Right lobe of liver (tissue), 6 donors: Measurements from ENCODE around the gene H6PD. TPM values are rescaled to one million over a fixed set of nuclear protein-coding genes. Genes with fewer than 3 reads are reported as not detected.
A peak's percentile ranks its signal among the peaks of the same experiment; 100 is the strongest.
"Not testable (repeated sequence)": the region's sequence is repeated elsewhere in the genome, so short reads cannot be mapped to it uniquely, and the experiment has no call there.

ENCODE experiments used
- ATAC-seq, 4 donors: fragments of 200-7000 bp; cut with Tn5 transposase; one replicate each; pipeline ENCODE4 v1.9.1; 2020; ENCODE audit warnings: mild to moderate bottlenecking in 4 of 4, moderate library complexity in 4 of 4
- DNase-seq, 3 donors: peaks; one replicate each; pipeline ENCODE4 v3.0.0-alpha.2; 2020
- H3K27ac ChIP-seq, 3 donors: fragments of 200-600 bp; one replicate each; pipeline ENCODE4 v1.8.0; 2022
- H3K27me3 ChIP-seq, 2 donors: fragments of 200-600 bp; one replicate each; pipeline ENCODE4 v1.8.0; 2022
- H3K36me3 ChIP-seq, 4 donors: fragments of 200-600 bp; sonication (generic) in 1 of 4; one replicate each; pipeline versions ENCODE4 v1.5.1 to v1.8.0; 2017 to 2022; ENCODE audit warnings: control low read depth in 1 of 4
- H3K4me1 ChIP-seq, 4 donors: fragments of 200-600 bp; sonication (generic) in 1 of 4; one replicate each; pipeline versions ENCODE4 v1.5.1 to v1.8.0; 2017 to 2022; ENCODE audit warnings: control low read depth in 1 of 4
- H3K4me3 ChIP-seq, 3 donors: fragments of 200-600 bp; one replicate each; pipeline ENCODE4 v1.8.0; 2022
- H3K9me3 ChIP-seq, 4 donors: fragments of 200-600 bp; sonication (generic) in 1 of 4; one replicate each; pipeline versions ENCODE4 v1.5.1 to v1.8.0; 2017 to 2022; ENCODE audit warnings: control low read depth in 1 of 4
- POLR2A ChIP-seq: fragments of 450-650 bp; IDR thresholded peaks from one replicate; pipeline ENCODE4 v1.6.1; 2017; ENCODE audit warnings: antibody characterized with exemption, mild to moderate bottlenecking
- WGBS: methylation state at CpG from one replicate; pipeline ENCODE4 v1.1.6; 2018; ENCODE audit warnings: low coverage, low lambda C conversion rate; ENCODE audit not compliant: insufficient coverage; ENCODE audit errors: missing lambda C conversion rate; 5-methylcytosine and 5-hydroxymethylcytosine counted together
- intact Hi-C, 2 donors: fragments of 100-400 bp; cut with DNase I; formaldehyde crosslinking; loops; one replicate each; pipeline versions ENCODE4 v1.11.2 to v1.14.1; 2022
- total RNA-seq, 6 experiments: library from RNA; depleted of rRNA in 2 of 6; stranded (reverse); fragments of >200 nt in 2 of 6; fragmentation: NEBNext Ultra II Directional in 3 of 6; extraction: Animal tissue kit (Norgen Biotek cat#: 25700) in 3 of 6; gene quantifications; one replicate each; pipeline versions ENCODE4 v1.1.0 to v1.2.4, GENCODE V29; 2016 to 2023
- TF ChIP-seq, protein P1 (sequence below), 4 donors: fragments of 200-600 bp in 3 of 4; fragments of 450-650 bp in 1 of 4; IDR thresholded peaks; one replicate each; pipeline versions ENCODE4 v1.5.1 to v1.8.0; 2016 to 2022; ENCODE audit warnings: antibody characterized with exemption in 4 of 4, mild to moderate bottlenecking in 2 of 4
- donor health status: DM: no; HTN: yes; CAD: no.
- donor health status: DM: no; HTN: no; CAD: no.
- donor health status: DM: no; HTN: no; CAD: no.
- donor health status: DM: no; HTN: yes; CAD: no.
- donor health status: DM: no; HTN: yes; CAD: no.

The H6PD gene
- total RNA-seq, 6 experiments from 2014 or later: 102 to 158 (median 120) TPM

DNA sequence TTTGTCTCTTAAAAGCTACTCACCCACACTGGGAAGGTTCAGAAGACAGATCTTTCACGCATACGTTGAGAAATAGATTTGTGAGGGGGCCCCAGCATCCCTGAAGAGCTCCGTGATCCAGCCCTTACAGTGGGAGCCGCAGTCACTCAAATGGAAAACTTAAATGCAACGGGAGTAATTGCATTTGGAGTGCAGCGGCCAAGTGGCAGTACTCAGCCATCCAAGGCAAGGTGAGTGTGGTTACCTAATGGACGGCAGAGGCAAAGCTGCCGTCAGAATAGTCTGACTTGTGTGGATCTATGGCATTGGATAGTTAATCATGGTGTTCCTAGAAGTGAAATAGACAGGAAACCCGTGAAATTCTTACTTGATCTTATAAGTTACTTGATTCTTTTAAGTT, 63.3 kb downstream of the H6PD start:
- no peak overlapping the region for H3K4me3 ChIP-seq
- no peak for TF ChIP-seq POLR2A
- TF ChIP-seq, protein P1, sequence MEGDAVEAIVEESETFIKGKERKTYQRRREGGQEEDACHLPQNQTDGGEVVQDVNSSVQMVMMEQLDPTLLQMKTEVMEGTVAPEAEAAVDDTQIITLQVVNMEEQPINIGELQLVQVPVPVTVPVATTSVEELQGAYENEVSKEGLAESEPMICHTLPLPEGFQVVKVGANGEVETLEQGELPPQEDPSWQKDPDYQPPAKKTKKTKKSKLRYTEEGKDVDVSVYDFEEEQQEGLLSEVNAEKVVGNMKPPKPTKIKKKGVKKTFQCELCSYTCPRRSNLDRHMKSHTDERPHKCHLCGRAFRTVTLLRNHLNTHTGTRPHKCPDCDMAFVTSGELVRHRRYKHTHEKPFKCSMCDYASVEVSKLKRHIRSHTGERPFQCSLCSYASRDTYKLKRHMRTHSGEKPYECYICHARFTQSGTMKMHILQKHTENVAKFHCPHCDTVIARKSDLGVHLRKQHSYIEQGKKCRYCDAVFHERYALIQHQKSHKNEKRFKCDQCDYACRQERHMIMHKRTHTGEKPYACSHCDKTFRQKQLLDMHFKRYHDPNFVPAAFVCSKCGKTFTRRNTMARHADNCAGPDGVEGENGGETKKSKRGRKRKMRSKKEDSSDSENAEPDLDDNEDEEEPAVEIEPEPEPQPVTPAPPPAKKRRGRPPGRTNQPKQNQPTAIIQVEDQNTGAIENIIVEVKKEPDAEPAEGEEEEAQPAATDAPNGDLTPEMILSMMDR (IDR thresholded peaks at IDR 0.05): no peak
- peaks cover 0 to 2% (median 0%) of the 10 kb centered on the region in 4 donors for H3K36me3 ChIP-seq
- no peak overlapping the region for H3K27ac ChIP-seq
- no peak for ATAC-seq
- peaks cover 0 to 19% (median 7%) of the 10 kb centered on the region in 4 donors for H3K4me1 ChIP-seq
- intact Hi-C loops: no loop called here
- no peak for DNase-seq
- H3K9me3 ChIP-seq: no peaks in the 10 kb centered on the region
- 82% methylated on average over 9 of the region's 9 CpGs for WGBS
- H3K27me3 ChIP-seq: no peaks in the 10 kb centered on the region

DNA sequence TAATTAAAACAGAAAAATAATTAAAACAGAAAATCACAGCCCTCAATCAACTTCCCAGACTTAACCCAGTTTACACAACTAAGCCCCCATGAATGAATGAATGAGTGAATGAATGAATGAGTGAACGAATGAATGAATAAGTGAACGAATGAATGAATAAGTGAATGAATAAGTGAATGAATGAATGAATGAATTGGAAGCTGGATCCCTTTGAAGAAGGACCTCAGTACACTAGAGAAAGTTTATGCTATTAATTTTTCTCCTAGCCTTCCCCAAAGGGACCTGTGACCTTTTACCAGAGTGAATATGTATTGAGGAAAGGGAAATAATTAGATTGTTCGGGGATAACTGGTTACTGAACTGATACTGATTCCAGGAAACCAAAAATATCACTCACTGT, 63.7 kb downstream of the H6PD start:
- H3K36me3 ChIP-seq: peaks cover 0 to 2% (median 0%) of the 10 kb centered on the region in 4 donors
- ATAC-seq (no peak), DNase-seq (no peak)
- WGBS: 11% methylated on average over 3 of the region's 3 CpGs
- no peak overlapping the region for H3K27ac ChIP-seq
- peaks cover 0 to 19% (median 7%) of the 10 kb centered on the region in 4 donors for H3K4me1 ChIP-seq
- no peak for TF ChIP-seq POLR2A
- TF ChIP-seq, protein P1 (IDR thresholded peaks at IDR 0.05): no peak
- intact Hi-C loops: no loop called here
- H3K4me3 ChIP-seq: no peak overlapping the region
- no peaks in the 10 kb centered on the region for H3K9me3 ChIP-seq
- no peaks in the 10 kb centered on the region for H3K27me3 ChIP-seq

DNA sequence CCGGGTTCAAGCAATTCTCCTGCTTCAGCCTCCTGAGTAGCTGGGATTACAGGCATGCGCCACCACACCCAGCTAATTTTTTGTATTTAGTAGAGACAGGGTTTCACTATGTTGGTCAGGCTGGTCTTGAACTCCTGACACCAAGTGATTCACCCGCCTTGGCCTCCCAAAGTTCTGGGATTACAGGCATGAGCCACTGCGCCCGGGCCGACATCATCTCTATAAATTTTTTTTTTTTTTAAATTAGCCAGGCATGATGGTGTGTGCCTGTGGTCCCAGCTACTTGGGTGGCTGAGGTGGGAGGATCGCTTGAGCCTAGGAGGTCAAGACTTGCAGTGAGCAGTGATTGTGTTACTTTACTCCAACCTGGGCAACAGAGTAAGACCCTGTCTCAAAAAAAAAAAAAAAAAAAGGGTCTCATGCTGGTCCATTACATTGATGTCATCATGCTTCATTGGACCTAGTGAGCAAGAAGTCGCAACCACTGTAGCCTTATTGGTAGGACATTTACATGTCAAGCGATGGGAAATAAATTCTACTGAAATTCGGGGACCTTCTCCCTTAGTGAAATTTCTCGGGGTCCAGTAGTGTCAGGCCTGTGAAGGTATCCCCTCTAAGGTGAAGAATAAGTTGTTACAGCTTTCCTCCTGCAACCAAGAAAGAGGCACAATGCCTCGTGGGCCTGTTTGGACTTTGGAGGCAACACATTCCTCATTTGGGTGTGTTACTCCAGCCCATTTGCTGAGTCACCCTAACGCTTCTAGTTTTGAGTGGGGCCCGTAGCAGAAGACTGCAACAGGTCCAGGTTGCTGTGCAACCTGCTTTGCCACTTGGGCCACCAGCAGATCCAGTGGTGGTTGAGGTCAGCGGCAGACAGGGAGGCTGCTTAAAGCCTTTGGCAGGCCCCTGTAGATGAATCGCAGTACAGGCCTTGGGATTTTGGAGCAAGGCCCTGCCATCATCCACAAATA, 65.3 kb downstream of the H6PD start:
- peaks cover 0 to 13% (median 4%) of the 10 kb centered on the region in 4 donors for H3K4me1 ChIP-seq
- H3K36me3 ChIP-seq, H3K4me3 ChIP-seq, intact Hi-C loops, H3K27ac ChIP-seq, DNase-seq, H3K27me3 ChIP-seq, H3K9me3 ChIP-seq: not testable (repeated sequence)
- peak in 2 of 4 donors; percentile 4 to 8 for ATAC-seq
- 69% methylated on average over 10 of the region's 16 CpGs for WGBS

DNA sequence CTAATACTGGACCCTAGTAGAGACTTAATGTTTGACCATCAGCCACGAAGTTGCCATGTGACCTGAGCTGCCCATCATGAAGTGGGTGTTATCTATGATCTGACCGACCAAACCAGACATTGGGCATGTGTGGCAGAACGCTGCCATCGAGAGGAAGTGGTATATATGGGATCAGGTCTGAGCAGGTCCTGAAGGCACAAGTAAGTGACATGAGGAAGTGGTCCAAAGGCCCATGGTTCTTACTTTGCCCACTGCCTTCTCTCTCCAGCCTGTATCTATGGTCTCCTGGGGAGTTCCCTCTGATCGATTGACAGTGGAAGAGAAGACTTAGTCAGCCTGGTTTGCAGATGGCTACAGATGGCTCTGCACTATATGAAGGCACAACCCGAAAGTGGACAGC, 66.0 kb downstream of the H6PD start:
- Histone ChIP-seq H3K36me3 (peaks cover 0 to 2% (median 0%) of the 10 kb centered on the region in 4 donors), H3K27me3 (no peaks in the 10 kb centered on the region), H3K4me3 (no peak overlapping the region), H3K27ac (no peak overlapping the region), H3K9me3 (no peaks in the 10 kb centered on the region), H3K4me1 (peaks cover 0 to 8% (median 3%) of the 10 kb centered on the region in 4 donors)
- 80% methylated on average over 5 of the region's 6 CpGs for WGBS
- intact Hi-C loops: no loop called here
- DNase-seq: no peak
- no peak for TF ChIP-seq POLR2A
- TF ChIP-seq, protein P1 (IDR thresholded peaks at IDR 0.05): no peak
- ATAC-seq: no peak
